ENCODE measurements around the gene MAP3K3. TPM values are rescaled to one million over a fixed set of nuclear protein-coding genes. Genes with fewer than 3 reads are reported as not detected.
A peak's percentile ranks its signal among the peaks of the same experiment; 100 is the strongest.

Gene MAP3K3
- total RNA-seq, 1 donor from 2014 or later = 58.5 TPM

DNA sequence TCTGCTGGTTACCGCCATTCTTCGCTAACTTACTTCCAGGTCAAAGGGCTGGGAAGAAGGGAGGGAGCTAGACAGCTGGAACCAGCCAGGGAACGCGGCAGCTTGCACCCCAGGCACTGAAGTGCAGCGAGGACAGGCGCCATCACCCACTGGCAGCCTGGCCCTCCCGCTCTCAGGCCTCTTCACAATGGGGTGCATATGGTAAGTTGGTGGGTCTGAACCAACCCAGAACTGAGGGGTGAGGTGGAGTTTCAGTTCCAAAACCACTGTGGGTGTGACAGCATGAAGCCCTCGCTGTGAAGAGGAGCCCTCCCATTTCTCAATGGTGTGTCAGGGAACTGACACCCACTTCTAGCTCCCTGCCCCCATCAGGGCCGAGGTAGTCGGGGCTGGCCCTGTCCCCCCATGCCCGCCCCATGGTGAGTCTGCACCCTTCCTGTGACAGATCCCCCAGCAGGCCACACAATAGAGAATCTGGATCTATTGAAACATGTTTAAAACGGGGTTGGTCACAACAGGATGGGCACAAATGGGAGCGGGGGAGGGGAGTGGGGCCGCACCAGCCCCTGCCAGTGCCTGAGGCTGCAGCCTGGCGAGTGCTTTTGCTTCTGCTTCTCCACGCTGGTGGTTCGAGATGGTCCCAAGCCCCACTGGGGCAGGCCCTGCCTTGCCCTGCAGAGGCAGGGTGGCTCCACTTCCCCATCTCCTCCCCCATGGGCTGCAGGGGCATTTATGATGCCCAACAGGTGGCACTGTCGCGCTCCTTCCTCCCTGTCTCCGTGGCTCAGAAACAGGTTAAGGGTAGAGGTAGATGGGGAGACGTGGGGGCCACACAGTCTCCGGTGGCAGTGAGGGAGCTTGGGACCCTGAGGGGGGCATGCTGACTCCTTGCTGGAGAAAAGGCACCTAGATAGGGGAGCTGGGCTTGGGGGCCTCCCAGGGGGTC lies 75.4 kb downstream of the MAP3K3 start:
- peak; percentile 61 to 68 for ATAC-seq
- DNase-seq = peak; percentile 84
- intact Hi-C loops (cut with DNase I) = no loop called here

GRCh38 chr17:63698381-63698885 lies 76.2 kb downstream of the MAP3K3 start:
- intact Hi-C loops (cut with DNase I) = no loop called here
- H3K4me3 ChIP-seq = peak overlapping the region; percentile 49
- H3K27me3 ChIP-seq (ENCODE audit: low read depth) = no peaks in the 10 kb centered on the region
- H3K9me3 ChIP-seq = no peaks in the 10 kb centered on the region
- peaks cover 42% of the 10 kb centered on the region for H3K4me1 ChIP-seq
- DNase-seq (no peak), ATAC-seq (peak in 1 of 2 donors; percentile 7)
- peaks cover 26% of the 10 kb centered on the region for H3K36me3 ChIP-seq
- H3K27ac ChIP-seq = peak overlapping the region; percentile 84
- TF ChIP-seq CTCF (IDR thresholded peaks at IDR 0.05) = no peak

More for the DNA sequence above, 75.4 kb downstream of the MAP3K3 start:
- Histone ChIP-seq H3K27me3 (ENCODE audit: low read depth) (no peaks in the 10 kb centered on the region), H3K4me1 (peaks cover 42% of the 10 kb centered on the region), H3K27ac (peak overlapping the region; percentile 84), H3K36me3 (peaks cover 30% of the 10 kb centered on the region), H3K4me3 (peak overlapping the region; percentile 49), H3K9me3 (no peaks in the 10 kb centered on the region)
- peak; percentile 68 for TF ChIP-seq CTCF (IDR thresholded peaks at IDR 0.05)

DNA sequence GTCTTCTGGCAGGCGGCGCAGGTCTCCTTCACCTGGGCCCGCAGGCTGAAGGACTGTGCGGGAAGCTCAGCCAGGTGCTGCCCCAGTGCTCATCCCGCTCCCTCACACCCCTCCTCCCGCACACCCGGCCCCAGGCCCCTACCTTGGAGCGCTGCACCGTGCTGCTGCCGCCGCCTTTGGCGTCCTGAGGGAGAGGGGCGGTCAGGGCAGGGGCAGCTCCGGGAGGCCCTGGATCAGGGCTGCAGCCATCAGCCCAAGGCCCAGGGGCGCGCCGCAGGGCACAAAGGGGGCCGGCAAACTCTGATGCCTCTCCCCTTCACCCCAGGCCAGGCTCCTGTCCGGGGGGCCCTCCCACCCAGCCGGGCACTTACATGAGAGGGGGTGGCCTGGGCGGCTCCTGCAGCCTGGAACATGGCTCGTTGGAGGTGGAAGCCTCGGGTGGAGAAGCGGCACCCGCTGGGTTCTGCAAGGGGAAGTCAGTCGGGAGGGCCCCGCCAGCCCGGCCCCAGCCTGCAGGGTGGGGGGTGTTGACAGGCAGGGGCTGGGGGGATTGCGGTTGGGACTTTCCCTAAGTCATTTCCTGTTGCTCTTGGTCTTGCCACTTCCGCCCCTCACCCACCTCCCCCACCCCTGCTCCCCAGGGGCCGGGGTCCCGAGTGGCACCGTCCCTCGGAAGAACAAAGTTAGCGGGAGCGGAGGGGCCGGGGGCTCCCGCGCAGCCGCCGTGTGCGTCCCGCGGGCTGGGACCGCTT lies 76.8 kb downstream of the MAP3K3 start:
- intact Hi-C loops (cut with DNase I) = no loop called here
- peak; percentile 51 to 55 for ATAC-seq
- H3K36me3 ChIP-seq = peaks cover 26% of the 10 kb centered on the region
- H3K27ac ChIP-seq = peak overlapping the region; percentile 84
- peaks cover 42% of the 10 kb centered on the region for H3K4me1 ChIP-seq
- peak overlapping the region; percentile 49 for H3K4me3 ChIP-seq
- no peaks in the 10 kb centered on the region for H3K27me3 ChIP-seq (ENCODE audit: low read depth)
- peak; percentile 82 for DNase-seq
- no peaks in the 10 kb centered on the region for H3K9me3 ChIP-seq
- no peak for TF ChIP-seq CTCF (IDR thresholded peaks at IDR 0.05)

DNA sequence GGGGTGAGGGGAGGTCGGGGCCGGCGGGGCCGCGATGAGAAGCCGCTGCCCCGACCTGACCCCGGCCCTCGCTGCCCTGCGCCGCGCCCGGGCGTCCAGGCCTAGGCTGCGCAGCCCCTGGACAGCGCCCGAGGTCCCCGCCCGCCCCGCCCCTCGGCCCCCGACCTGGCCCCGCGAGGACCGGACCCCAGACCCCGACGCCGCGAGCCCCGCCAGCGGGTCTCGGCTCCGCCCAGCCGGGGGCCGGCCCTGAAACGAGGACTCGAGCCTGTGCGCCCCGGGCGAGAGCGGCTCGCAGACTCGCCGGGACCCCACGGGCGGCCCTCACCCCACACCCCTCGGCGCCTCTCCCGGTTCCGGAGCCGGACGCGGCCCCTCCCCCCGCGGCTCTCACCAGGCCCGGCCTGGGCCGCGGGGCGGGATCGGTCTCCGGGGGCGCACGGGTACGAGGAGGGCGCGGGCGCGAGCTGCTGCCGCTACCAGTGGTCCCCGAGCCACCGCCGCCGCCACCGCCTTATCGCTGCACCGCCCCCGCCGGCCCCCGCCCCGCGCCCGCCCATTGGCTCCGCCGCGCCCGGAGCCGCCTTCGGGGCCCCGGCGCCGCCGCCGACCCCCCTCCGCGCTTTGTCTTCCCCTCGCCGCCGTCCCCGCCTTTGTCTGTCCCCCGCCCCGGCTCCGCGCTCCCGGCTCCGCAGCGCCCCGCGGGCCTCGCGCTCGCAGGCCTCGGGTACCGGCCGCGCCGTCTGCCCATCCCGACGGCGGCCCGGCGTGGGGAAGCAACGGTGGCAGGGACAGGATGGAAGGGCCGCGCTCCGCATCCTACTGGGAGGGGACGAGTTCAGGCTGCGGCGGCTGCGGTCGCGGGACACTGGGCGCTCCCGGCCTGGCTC lies 77.7 kb downstream of the MAP3K3 start, which contains the start of gene LIMD2:
Gene LIMD2 (minus strand): TSS at position 488 of the 890 bp plus-strand sequence. CDS start 827 bp downstream, outside the sequence.
- H3K9me3 ChIP-seq = no peaks in the 10 kb centered on the region
- intact Hi-C loops (cut with DNase I) = no loop called here
- peaks cover 42% of the 10 kb centered on the region for H3K4me1 ChIP-seq
- H3K27ac ChIP-seq = peak within 1 kb of the TSS; percentile 84
- TF ChIP-seq CTCF (IDR thresholded peaks at IDR 0.05) = no peak
- no peaks in the 10 kb centered on the region for H3K27me3 ChIP-seq (ENCODE audit: low read depth)
- DNase-seq = peak; percentile 77
- H3K36me3 ChIP-seq = peaks cover 26% of the 10 kb centered on the region
- H3K4me3 ChIP-seq = peak within 1 kb of the TSS; percentile 49
- ATAC-seq = peak; percentile 16 to 31
